ENCODE data around the gene GTF3C1. TPM values are rescaled to one million over a fixed set of nuclear protein-coding genes. Genes with fewer than 3 reads are reported as not detected.

GTF3C1 gene
- polyA plus RNA-seq, 1 donor from 2014 or later: 54.0 TPM

DNA sequence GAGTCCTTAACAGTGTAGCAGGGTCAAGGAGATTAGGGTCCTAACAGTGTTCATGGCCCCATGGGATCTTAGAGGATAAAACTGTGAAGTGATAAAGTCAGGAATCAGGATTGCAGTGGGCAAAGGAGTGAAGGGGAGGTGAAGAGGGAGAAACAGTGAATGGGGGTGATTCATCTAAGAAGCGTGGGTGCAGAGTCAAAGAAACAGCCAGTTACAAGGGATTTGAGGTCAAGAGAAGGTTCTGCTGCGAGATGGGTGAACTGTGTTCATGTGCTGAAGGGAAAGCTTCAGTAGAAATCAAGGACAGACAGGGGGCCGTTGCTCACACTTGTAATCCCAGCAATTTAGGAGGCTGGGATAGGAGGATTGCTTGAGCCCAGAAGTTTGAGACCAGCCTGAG lies 5.9 kb downstream of the GTF3C1 start:
- Histone ChIP-seq H3K9ac (ENCODE audit: low read length) (no peak overlapping the region), H4K20me1 (ENCODE audit: insufficient read depth) (no peaks in the 10 kb centered on the region), H3K27me3 (ENCODE audit: insufficient read depth, low read depth, low read length) (no peaks in the 10 kb centered on the region), H3K36me3 (ENCODE audit: insufficient read depth, low read length) (peaks cover 16% of the 10 kb centered on the region), H3K4me3 (ENCODE audit: low read length) (no peak overlapping the region), H3K27ac (ENCODE audit: low read length) (no peak overlapping the region), H3K4me2 (ENCODE audit: low read length) (no peak overlapping the region), H3K9me3 (ENCODE audit: low read length) (no peaks in the 10 kb centered on the region), H2AFZ (ENCODE audit: low read depth, low read length) (no peak overlapping the region), H3K79me2 (replicated peaks; ENCODE audit: insufficient read depth, low read length) (peaks cover 15% of the 10 kb centered on the region), H3K9me2 (ENCODE audit: insufficient read depth, low read length) (no peaks in the 10 kb centered on the region), H3F3A (ENCODE audit: insufficient read depth, low read length, poor library complexity, severe bottlenecking) (no peaks in the 10 kb centered on the region)
- TF ChIP-seq, protein P1, sequence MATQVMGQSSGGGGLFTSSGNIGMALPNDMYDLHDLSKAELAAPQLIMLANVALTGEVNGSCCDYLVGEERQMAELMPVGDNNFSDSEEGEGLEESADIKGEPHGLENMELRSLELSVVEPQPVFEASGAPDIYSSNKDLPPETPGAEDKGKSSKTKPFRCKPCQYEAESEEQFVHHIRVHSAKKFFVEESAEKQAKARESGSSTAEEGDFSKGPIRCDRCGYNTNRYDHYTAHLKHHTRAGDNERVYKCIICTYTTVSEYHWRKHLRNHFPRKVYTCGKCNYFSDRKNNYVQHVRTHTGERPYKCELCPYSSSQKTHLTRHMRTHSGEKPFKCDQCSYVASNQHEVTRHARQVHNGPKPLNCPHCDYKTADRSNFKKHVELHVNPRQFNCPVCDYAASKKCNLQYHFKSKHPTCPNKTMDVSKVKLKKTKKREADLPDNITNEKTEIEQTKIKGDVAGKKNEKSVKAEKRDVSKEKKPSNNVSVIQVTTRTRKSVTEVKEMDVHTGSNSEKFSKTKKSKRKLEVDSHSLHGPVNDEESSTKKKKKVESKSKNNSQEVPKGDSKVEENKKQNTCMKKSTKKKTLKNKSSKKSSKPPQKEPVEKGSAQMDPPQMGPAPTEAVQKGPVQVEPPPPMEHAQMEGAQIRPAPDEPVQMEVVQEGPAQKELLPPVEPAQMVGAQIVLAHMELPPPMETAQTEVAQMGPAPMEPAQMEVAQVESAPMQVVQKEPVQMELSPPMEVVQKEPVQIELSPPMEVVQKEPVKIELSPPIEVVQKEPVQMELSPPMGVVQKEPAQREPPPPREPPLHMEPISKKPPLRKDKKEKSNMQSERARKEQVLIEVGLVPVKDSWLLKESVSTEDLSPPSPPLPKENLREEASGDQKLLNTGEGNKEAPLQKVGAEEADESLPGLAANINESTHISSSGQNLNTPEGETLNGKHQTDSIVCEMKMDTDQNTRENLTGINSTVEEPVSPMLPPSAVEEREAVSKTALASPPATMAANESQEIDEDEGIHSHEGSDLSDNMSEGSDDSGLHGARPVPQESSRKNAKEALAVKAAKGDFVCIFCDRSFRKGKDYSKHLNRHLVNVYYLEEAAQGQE (IDR thresholded peaks at IDR 0.05; ENCODE audit: borderline replicate concordance): no peak
- TF ChIP-seq SMC3 (conservative IDR thresholded peaks at IDR 0.05; ENCODE audit: poor library complexity) (no peak), RAD21 (conservative IDR thresholded peaks at IDR 0.05) (no peak), MXI1 (conservative IDR thresholded peaks at IDR 0.05; ENCODE audit: poor library complexity, severe bottlenecking) (no peak), TAF1 (IDR thresholded peaks at IDR 0.05; ENCODE audit: low read depth) (no peak), EZH2 (IDR thresholded peaks at IDR 0.05; ENCODE audit: borderline replicate concordance, insufficient read depth, low read length, poor library complexity, severe bottlenecking) (no peak), POLR2AphosphoS5 (IDR thresholded peaks at IDR 0.05) (no peak), EP300 (conservative IDR thresholded peaks at IDR 0.05; ENCODE audit: poor library complexity, severe bottlenecking) (no peak)
- TF ChIP-seq, protein P2, sequence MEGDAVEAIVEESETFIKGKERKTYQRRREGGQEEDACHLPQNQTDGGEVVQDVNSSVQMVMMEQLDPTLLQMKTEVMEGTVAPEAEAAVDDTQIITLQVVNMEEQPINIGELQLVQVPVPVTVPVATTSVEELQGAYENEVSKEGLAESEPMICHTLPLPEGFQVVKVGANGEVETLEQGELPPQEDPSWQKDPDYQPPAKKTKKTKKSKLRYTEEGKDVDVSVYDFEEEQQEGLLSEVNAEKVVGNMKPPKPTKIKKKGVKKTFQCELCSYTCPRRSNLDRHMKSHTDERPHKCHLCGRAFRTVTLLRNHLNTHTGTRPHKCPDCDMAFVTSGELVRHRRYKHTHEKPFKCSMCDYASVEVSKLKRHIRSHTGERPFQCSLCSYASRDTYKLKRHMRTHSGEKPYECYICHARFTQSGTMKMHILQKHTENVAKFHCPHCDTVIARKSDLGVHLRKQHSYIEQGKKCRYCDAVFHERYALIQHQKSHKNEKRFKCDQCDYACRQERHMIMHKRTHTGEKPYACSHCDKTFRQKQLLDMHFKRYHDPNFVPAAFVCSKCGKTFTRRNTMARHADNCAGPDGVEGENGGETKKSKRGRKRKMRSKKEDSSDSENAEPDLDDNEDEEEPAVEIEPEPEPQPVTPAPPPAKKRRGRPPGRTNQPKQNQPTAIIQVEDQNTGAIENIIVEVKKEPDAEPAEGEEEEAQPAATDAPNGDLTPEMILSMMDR (IDR thresholded peaks at IDR 0.05; ENCODE audit: poor library complexity, severe bottlenecking): no peak

DNA sequence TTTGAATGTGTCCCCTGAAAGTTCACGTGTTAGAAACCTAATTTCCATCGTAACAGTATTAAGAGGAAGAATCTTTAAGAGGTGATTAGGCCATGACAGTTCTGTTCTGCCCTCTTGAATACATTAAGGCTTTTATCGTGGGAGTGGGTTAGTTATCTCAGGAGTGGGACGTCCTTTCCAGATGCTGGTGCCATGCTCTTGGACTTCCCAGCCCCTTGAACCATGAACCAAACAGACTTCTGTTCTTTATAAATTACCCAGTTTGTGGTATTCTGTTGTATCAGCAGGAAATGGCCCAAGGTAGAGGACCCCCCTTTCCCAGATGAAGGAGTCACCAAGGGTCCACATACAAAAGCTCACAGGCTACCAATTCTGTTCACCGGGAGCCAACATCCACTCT lies 10.1 kb downstream of the GTF3C1 start:
- Histone ChIP-seq H3K36me3 (ENCODE audit: insufficient read depth, low read length) (peaks cover 16% of the 10 kb centered on the region), H3K9me3 (ENCODE audit: low read length) (no peaks in the 10 kb centered on the region), H4K20me1 (ENCODE audit: insufficient read depth) (no peaks in the 10 kb centered on the region), H3K4me2 (ENCODE audit: low read length) (no peak overlapping the region), H3K79me2 (replicated peaks; ENCODE audit: insufficient read depth, low read length) (no peaks in the 10 kb centered on the region), H3K4me3 (ENCODE audit: low read length) (no peak overlapping the region), H3K9me2 (ENCODE audit: insufficient read depth, low read length) (no peaks in the 10 kb centered on the region), H3K27me3 (ENCODE audit: insufficient read depth, low read depth, low read length) (no peaks in the 10 kb centered on the region), H3F3A (ENCODE audit: insufficient read depth, low read length, poor library complexity, severe bottlenecking) (no peaks in the 10 kb centered on the region), H3K9ac (ENCODE audit: low read length) (no peak overlapping the region), H3K27ac (ENCODE audit: low read length) (no peak overlapping the region), H2AFZ (ENCODE audit: low read depth, low read length) (no peak overlapping the region)
- no peak for TF ChIP-seq EZH2 (IDR thresholded peaks at IDR 0.05; ENCODE audit: borderline replicate concordance, insufficient read depth, low read length, poor library complexity, severe bottlenecking)
- no peak for TF ChIP-seq RAD21 (conservative IDR thresholded peaks at IDR 0.05)
- TF ChIP-seq MXI1 (conservative IDR thresholded peaks at IDR 0.05; ENCODE audit: poor library complexity, severe bottlenecking): no peak
- TF ChIP-seq EP300 (conservative IDR thresholded peaks at IDR 0.05; ENCODE audit: poor library complexity, severe bottlenecking): no peak
- no peak for TF ChIP-seq SMC3 (conservative IDR thresholded peaks at IDR 0.05; ENCODE audit: poor library complexity)
- TF ChIP-seq, protein P2 (IDR thresholded peaks at IDR 0.05; ENCODE audit: poor library complexity, severe bottlenecking): no peak
- TF ChIP-seq, protein P1 (IDR thresholded peaks at IDR 0.05; ENCODE audit: borderline replicate concordance): no peak
- TF ChIP-seq TAF1 (IDR thresholded peaks at IDR 0.05; ENCODE audit: low read depth): no peak
- no peak for TF ChIP-seq POLR2AphosphoS5 (IDR thresholded peaks at IDR 0.05)
